CD4-positive, alpha-beta T cell (primary cell): ENCODE results near the gene CD36. TPM values are rescaled to one million over a fixed set of nuclear protein-coding genes. Genes with fewer than 3 reads are reported as not detected.

Experiments used
- ATAC-seq: fragments of 200-7000 bp; cut with Tn5 transposase; one replicate; pipeline ENCODE4 v1.10.0; 2022; ENCODE audit warnings: mild to moderate bottlenecking; ENCODE audit not compliant: poor library complexity
- CTCF ChIA-PET: fragments of 350-600 bp; sonication (Branson Sonifier 250); formaldehyde crosslinking; loops from one replicate; lab custom pipeline; 2021; ENCODE audit warnings: antibody characterized with exemption, inconsistent platforms; lab: Charles Lee
- POLR2A ChIA-PET: fragments of 350-600 bp; sonication (Branson Sonifier 250); formaldehyde crosslinking; loops from one replicate; lab custom pipeline; 2021; ENCODE audit warnings: antibody characterized with exemption, inconsistent platforms; lab: Charles Lee
- DNase-seq, 14 experiments: peaks; one replicate each; pipeline ENCODE4 v3.0.0-alpha.2; 2013 to 2020; ENCODE audit warnings: mixed read lengths in 2 of 14
- H3K27ac ChIP-seq, 2 donors: one replicate each; pipeline versions ENCODE4 v1.5.1 to v1.7.0; 2013; ENCODE audit warnings: low read length in 2 of 2, low read depth in 1 of 2, mild to moderate bottlenecking in 1 of 2
- H3K27me3 ChIP-seq, 2 experiments: 1 replicate in 1 of 2; 2 replicates in 1 of 2; pipeline versions ENCODE4 v1.6.1 to v1.7.0; 2013; ENCODE audit warnings: low read length in 2 of 2, control low read depth in 1 of 2, mild to moderate bottlenecking in 1 of 2, moderate library complexity in 1 of 2; ENCODE audit not compliant: insufficient read depth in 2 of 2, control insufficient read depth in 1 of 2
- H3K36me3 ChIP-seq: one replicate; pipeline ENCODE4 v1.6.1; 2013; ENCODE audit warnings: low read length, control low read depth; ENCODE audit not compliant: insufficient read depth
- H3K4me1 ChIP-seq: one replicate; pipeline ENCODE4 v1.6.1; 2013; ENCODE audit warnings: low read length, control low read depth; ENCODE audit not compliant: insufficient read depth
- H3K4me3 ChIP-seq: one replicate; pipeline ENCODE4 v1.5.1; 2013; ENCODE audit warnings: mild to moderate bottlenecking, low read length, moderate library complexity
- H3K9me3 ChIP-seq, 2 experiments: 1 replicate in 1 of 2; 2 replicates in 1 of 2; pipeline versions ENCODE4 v1.6.1 to v1.7.0; 2013; ENCODE audit warnings: low read length in 2 of 2, mild to moderate bottlenecking in 2 of 2, control low read depth in 1 of 2, moderate library complexity in 1 of 2; ENCODE audit not compliant: control insufficient read depth in 1 of 2, insufficient read depth in 1 of 2
- H3K27ac Mint-ChIP-seq: one replicate; pipeline ENCODE4 v1.8.0; 2020; ENCODE audit warnings: mixed read lengths
- H3K27me3 Mint-ChIP-seq: one replicate; pipeline ENCODE4 v1.8.0; 2021; ENCODE audit warnings: mixed read lengths
- H3K36me3 Mint-ChIP-seq: one replicate; pipeline ENCODE4 v1.8.0; 2021; ENCODE audit warnings: low read depth, mixed read lengths
- H3K4me1 Mint-ChIP-seq: one replicate; pipeline ENCODE4 v1.8.0; 2021; ENCODE audit warnings: low read depth, mixed read lengths
- H3K4me3 Mint-ChIP-seq: one replicate; pipeline ENCODE4 v1.8.0; 2020; ENCODE audit warnings: mild to moderate bottlenecking, mixed read lengths
- H3K9me3 Mint-ChIP-seq: one replicate; pipeline ENCODE4 v1.8.0; 2020; ENCODE audit warnings: mixed read lengths
- intact Hi-C, 2 experiments: fragments of 100-400 bp; cut with DNase I in 1 of 2; cut with micrococcal nuclease in 1 of 2; formaldehyde crosslinking; loops; one replicate each; pipeline versions ENCODE4 v1.15.1 to v1.9.0; 2023 to 2025; cut with DNase I, micrococcal nuclease
- total RNA-seq, 174 experiments: library from RNA in 2 of 174; stranded (reverse) in 2 of 174; gene quantifications; one replicate each; pipeline ENCODE4 v1.2.3 and lab custom pipeline; 2021 to 2026
- TF ChIP-seq, protein P1 (sequence below): fragments of 200-600 bp; IDR thresholded peaks from one replicate; pipeline ENCODE4 v1.8.0; 2022; ENCODE audit warnings: antibody characterized with exemption, mild to moderate bottlenecking

CD36 gene
- total RNA-seq, 2 experiments from 2014 or later, result 1.4 to 1.7 TPM

DNA sequence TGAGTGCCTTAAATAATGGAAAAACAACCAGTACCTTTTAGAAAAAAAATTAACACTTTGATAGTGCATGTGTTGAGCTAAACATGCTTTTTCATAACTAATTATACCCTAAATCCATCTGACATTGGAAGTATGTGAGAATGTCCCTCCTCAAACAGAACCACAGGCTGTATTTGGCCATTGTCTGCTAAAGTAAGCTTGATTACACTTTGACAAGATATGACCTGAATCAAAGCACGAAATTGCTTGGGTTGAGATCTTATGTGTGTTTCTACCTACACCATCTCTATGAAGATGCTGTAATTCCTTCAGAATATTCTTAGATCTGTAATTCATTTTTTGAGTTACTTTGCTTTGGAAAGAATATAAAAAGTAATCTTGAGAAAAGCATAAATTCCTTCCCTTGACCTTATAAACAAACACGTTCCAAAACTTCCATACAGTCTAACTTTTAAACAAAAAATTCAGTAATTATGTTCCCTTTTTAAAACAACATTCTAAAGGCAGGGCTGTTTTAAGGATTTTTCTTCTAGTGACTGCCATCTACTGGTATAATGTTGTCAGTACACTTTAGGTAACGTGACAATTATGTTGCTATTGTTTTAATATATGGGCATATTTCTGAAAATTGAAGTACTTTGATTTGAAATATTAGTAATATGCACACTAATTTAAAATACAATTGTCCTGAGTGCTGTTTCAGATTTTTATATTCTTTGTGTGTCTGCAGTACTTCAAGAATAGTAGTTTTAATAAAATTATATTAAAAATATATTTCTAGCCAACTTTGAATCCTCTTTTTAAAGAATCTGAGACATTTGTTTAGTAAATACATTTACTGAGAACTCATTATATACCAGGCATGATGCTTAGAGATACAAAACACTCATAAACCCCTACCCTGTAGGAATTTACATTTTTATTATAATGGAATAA lies 20.9 kb downstream of the CD36 start:
- intact Hi-C loops, result loop anchor here in 1 of 2 experiments (2.0 to 10.0 kb wide), 2 partner anchors 565 to 599 kb away; no protein-coding TSS in a partner anchor
- H3K9me3 Mint-ChIP-seq, result no peaks in the 10 kb centered on the region
- TF ChIP-seq, protein P1, sequence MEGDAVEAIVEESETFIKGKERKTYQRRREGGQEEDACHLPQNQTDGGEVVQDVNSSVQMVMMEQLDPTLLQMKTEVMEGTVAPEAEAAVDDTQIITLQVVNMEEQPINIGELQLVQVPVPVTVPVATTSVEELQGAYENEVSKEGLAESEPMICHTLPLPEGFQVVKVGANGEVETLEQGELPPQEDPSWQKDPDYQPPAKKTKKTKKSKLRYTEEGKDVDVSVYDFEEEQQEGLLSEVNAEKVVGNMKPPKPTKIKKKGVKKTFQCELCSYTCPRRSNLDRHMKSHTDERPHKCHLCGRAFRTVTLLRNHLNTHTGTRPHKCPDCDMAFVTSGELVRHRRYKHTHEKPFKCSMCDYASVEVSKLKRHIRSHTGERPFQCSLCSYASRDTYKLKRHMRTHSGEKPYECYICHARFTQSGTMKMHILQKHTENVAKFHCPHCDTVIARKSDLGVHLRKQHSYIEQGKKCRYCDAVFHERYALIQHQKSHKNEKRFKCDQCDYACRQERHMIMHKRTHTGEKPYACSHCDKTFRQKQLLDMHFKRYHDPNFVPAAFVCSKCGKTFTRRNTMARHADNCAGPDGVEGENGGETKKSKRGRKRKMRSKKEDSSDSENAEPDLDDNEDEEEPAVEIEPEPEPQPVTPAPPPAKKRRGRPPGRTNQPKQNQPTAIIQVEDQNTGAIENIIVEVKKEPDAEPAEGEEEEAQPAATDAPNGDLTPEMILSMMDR, result peak; percentile 77
- Histone ChIP-seq H3K27ac (no peak overlapping the region), H3K4me1 (no peaks in the 10 kb centered on the region), H3K4me3 (no peak overlapping the region), H3K36me3 (no peaks in the 10 kb centered on the region), H3K9me3 (no peaks in the 10 kb centered on the region), H3K27me3 (no peaks in the 10 kb centered on the region)
- no peaks in the 10 kb centered on the region for H3K36me3 Mint-ChIP-seq
- H3K27me3 Mint-ChIP-seq, result no peaks in the 10 kb centered on the region
- no peaks in the 10 kb centered on the region for H3K4me1 Mint-ChIP-seq
- POLR2A ChIA-PET, result no interaction called here
- CTCF ChIA-PET, result no interaction called here
- no peak overlapping the region for H3K4me3 Mint-ChIP-seq
- DNase-seq (peak in 2 of 14 experiments; percentile 6 to 34), ATAC-seq (no peak)
- no peak overlapping the region for H3K27ac Mint-ChIP-seq

DNA sequence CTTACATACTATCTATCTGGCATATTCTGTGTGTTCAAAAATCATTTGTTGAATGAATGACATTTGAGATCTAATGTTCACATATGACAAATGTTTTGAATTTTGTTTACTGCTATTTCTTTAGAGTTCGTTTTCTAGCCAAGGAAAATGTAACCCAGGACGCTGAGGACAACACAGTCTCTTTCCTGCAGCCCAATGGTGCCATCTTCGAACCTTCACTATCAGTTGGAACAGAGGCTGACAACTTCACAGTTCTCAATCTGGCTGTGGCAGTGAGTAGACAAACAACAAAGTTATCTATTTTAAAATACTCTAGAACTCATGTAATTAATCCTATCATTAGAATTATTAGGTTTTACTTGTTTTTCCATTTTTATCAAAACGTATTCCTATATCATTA lies 22.5 kb downstream of the CD36 start:
- Mint-ChIP-seq H3K9me3 (no peaks in the 10 kb centered on the region), H3K4me1 (no peaks in the 10 kb centered on the region)
- POLR2A ChIA-PET, result no interaction called here

DNA sequence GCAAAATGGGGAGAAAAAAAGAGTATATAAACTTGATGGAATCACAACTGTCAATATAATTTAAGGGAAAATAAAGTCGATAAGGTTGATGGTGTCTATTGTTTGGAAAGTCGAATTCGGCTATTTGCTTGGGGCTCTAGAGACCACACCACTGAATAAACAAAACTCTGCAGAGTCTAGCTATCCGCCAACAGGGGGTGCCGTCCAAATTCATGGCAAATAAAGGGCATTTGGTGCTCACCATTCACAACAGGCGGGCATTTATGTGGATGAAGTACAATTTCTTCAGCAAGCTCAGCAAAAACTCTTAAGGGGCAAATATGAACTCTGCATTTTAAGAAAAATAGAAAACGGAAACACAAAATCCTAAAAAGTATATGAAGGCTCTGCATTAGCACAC lies 23.3 kb downstream of the CD36 start:
- no peak for DNase-seq
- Histone ChIP-seq H3K9me3 (no peaks in the 10 kb centered on the region), H3K27ac (no peak overlapping the region), H3K4me1 (no peaks in the 10 kb centered on the region), H3K36me3 (no peaks in the 10 kb centered on the region), H3K27me3 (no peaks in the 10 kb centered on the region), H3K4me3 (no peak overlapping the region)
- ChIA-PET CTCF (no interaction called here), POLR2A (no interaction called here)
- intact Hi-C loops, result loop anchor here in 1 of 2 experiments (2.0 kb wide), 1 partner anchor 601 kb away; no protein-coding TSS in a partner anchor
- Mint-ChIP-seq H3K4me3 (no peak overlapping the region), H3K27me3 (no peaks in the 10 kb centered on the region), H3K4me1 (no peaks in the 10 kb centered on the region), H3K36me3 (no peaks in the 10 kb centered on the region), H3K9me3 (no peaks in the 10 kb centered on the region), H3K27ac (no peak overlapping the region)
- ATAC-seq, result no peak
- TF ChIP-seq, protein P1, result no peak

More for the DNA sequence above, 22.5 kb downstream of the CD36 start:
- ATAC-seq (no peak), DNase-seq (no peak)
- intact Hi-C loops, result loop anchor here in 1 of 2 experiments (2.0 kb wide), 1 partner anchor 600 kb away; no protein-coding TSS in a partner anchor
- Histone ChIP-seq H3K27ac (no peak overlapping the region), H3K36me3 (no peaks in the 10 kb centered on the region), H3K27me3 (no peaks in the 10 kb centered on the region), H3K4me3 (no peak overlapping the region), H3K9me3 (no peaks in the 10 kb centered on the region), H3K4me1 (no peaks in the 10 kb centered on the region)
- H3K27ac Mint-ChIP-seq, result no peak overlapping the region
- CTCF ChIA-PET, result no interaction called here
- no peak overlapping the region for H3K4me3 Mint-ChIP-seq
- no peaks in the 10 kb centered on the region for H3K36me3 Mint-ChIP-seq
- TF ChIP-seq, protein P1, result no peak
- no peaks in the 10 kb centered on the region for H3K27me3 Mint-ChIP-seq
